ENCODE results near the gene NKX2-3.

NKX2-3 gene

DNA sequence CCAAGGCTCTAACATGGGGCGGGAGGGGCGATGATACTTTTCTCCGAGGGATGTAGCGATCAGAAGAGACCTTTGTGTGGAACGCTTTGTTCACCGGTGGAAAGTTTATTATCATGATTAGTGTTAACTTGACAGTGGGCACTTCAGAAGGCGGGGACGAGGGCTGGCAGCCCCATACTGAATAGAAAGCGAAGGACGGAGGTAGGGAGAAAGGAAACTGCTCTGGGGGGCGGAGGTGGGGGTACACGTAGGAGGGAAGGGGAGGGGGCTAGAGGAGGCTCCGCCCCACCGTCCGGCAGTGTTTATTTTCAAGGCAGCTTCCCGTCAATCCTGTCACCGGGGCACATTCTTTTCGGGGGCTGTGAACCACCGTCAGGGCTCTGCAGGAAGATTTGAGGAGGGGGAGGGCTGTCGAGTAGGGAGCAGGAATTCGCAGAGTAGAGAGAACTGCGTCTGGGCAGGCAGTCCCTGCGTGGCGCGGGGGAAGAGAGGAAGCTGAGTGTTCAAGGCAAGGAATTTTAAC, 9.4 kb upstream of the NKX2-3 start:
- TF ChIP-seq, protein P1, sequence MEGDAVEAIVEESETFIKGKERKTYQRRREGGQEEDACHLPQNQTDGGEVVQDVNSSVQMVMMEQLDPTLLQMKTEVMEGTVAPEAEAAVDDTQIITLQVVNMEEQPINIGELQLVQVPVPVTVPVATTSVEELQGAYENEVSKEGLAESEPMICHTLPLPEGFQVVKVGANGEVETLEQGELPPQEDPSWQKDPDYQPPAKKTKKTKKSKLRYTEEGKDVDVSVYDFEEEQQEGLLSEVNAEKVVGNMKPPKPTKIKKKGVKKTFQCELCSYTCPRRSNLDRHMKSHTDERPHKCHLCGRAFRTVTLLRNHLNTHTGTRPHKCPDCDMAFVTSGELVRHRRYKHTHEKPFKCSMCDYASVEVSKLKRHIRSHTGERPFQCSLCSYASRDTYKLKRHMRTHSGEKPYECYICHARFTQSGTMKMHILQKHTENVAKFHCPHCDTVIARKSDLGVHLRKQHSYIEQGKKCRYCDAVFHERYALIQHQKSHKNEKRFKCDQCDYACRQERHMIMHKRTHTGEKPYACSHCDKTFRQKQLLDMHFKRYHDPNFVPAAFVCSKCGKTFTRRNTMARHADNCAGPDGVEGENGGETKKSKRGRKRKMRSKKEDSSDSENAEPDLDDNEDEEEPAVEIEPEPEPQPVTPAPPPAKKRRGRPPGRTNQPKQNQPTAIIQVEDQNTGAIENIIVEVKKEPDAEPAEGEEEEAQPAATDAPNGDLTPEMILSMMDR (IDR thresholded peaks at IDR 0.05): no peak

DNA sequence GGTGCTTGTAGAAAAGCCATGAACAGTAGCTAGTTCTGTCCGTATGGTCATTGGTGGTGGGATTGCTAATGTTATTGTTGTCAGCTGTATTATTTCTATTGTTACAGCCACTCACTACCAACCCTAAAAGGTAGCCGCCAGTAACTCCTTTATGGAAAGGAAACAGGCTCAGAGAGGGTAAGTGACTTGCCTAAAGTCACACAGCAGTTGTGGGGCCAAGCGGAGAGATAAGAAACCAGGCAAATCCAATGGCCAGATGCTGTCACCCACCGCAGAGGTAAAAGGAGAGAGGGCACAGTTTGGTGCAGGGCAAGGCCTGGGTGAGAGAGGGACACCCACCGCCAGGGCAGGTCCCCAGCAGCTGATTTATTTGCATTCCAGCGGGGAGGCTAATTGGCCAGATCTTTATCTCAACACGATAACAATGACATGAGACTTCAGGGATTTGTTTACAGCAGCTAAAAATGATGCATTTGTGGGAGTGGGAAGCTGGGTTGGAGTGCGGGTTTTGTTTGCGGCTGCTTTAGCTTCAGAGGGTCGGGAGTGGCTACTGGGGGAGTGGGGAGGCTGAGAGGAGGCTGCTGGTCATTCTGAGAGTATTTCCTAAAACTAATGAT, 8.6 kb upstream of the NKX2-3 start:
- TF ChIP-seq, protein P1 (IDR thresholded peaks at IDR 0.05): no peak

DNA sequence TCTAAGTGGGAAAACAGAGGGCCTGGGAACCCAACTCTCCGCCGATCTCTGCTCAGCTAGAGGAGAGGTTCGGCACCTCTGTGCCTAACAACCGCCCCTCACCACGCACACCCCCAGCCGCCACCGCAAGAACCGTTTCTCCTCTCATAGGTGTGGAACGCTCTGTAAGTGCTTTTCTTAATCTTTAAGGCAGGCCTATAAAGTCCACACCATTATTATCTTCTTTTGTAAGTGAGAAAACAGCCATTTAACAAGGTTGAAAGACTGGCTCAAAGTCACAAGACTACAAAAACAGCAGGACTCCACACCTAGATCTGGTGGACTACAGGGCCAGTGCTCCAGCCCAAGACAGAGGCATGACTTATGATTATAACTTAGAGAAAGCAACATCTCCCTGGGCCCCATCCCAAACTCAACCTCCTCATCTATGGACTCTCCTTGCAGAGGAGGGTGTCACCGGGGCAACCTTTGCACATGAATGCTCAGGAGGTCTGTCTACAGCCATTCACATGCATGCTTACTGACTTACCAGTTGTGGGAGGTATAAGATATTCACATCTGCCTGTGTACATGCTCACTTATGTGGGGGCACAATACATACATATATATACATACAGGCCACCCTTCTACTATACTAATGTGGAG, 7.9 kb upstream of the NKX2-3 start:
- TF ChIP-seq, protein P1 (IDR thresholded peaks at IDR 0.05): no peak

DNA sequence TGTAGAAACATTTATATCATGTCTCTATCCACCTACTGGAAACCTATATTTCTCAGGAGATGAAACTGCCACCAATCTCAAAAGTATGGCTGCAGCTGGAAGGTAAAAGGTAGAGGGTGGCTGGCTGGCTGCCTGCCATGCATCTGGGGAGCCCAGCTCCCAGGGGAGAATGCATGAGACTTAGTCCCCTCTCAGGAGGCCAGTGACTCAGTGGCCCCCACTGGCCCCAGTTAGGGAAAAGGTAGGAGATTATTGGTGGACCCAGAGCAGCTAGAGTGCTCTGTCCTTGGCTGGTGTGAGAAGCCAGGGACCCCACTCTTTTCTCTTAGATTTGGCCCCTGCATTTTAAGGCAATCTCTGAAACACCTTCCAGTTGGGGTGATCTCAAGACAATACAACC, 6.8 kb upstream of the NKX2-3 start:
- TF ChIP-seq, protein P1 (IDR thresholded peaks at IDR 0.05): no peak

DNA sequence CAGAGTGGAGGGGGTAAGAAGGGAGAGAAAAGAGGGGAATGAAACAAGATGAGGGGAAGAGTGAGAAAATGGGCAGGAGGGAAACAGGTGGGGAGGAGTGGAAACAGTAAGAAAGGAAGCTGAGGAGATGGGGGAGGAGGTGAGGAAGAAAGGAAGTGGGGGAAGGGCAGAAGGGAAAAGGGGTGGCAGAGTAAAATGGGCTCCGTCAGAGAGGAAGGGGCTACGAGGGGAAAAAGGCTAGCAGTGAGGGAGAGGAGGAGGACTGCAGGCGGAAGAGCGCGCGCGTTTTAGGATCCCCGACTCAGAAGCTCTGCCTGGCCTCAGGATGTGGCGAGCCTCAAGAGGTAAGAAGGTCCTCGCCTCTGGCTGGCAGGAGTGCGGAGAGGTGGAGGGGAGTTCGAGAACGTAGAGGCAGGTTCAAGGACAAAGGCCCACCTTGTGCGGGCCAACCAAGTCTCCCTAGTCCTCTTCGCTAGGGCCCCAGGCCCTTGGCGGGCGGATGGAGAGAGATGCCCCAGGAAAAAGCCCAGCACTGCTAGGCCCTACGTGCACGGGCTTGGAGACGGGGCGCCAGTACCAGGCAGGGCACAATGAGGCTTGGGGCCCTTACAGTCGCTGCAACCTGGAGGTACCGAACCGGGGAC, 5.8 kb upstream of the NKX2-3 start:
- TF ChIP-seq, protein P1 (IDR thresholded peaks at IDR 0.05): no peak

DNA sequence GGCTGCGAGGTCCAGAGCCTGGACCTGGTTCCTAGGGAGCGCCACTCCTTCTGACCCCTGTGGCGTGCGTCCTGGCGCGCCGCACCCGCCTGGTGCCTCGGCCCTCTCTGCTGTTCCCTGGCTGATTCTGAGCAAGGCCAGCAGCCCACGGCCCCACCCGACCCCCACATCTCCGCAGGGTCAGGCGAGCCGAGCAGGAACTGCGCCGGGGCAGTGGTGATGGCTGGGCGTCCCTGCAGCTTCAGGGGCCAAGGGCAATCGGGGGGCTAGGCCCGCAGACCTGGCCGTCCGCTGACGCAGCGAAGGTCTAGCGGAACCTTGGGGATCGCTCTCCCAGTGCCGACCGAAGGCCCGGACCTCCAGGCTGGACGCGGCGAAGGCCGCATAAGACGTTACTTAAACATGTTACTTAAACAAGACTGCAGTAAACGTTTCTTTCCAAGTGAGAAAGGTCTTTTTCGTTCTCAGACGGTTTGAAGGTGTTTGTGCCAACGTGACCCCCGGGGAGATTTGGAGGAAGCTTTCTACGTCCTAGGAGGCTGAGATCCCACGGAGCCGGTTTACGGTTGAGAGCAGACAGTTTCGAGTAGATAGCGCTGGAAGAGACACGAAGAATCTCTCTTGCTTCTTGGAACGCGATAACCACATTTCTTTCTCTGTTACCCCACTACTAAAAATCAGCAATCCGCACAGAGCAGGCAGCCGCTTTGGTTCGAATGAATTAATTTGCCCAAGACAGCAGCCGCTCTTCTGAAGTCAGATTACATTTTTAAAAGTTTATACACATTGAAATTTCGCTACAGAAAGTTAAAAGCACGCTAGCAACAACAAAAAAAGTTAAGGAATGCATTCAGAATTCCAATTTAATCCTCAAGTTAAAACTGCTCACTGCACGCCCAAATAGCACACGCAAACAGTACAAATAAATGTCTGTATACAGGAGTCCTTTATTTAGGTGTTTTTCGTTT, 4.9 kb upstream of the NKX2-3 start:
- TF ChIP-seq, protein P1 (IDR thresholded peaks at IDR 0.05): no peak
